Ishikawa (cell line): Measurements from ENCODE around the gene IGLL5.

Experiments
- CREB1 ChIP-seq: IDR thresholded peaks from 2 replicates; pipeline ENCODE4 v1.6.1; 2012; ENCODE audit warnings: low read depth
- EGR1 ChIP-seq: IDR thresholded peaks from 2 replicates; pipeline ENCODE4 v1.6.1; 2012
- NFIC ChIP-seq: IDR thresholded peaks from 2 replicates; pipeline ENCODE4 v1.6.1; 2012
- RAD21 ChIP-seq: IDR thresholded peaks from 2 replicates; pipeline ENCODE4 v1.6.1; 2012; ENCODE audit warnings: low read depth
- TAF1 ChIP-seq: IDR thresholded peaks from 2 replicates; pipeline ENCODE4 v1.6.1; 2012; ENCODE audit warnings: low read depth, mild to moderate bottlenecking
- YY1 ChIP-seq: IDR thresholded peaks from 2 replicates; pipeline ENCODE4 v1.6.1; 2012; ENCODE audit warnings: low read depth

DNA sequence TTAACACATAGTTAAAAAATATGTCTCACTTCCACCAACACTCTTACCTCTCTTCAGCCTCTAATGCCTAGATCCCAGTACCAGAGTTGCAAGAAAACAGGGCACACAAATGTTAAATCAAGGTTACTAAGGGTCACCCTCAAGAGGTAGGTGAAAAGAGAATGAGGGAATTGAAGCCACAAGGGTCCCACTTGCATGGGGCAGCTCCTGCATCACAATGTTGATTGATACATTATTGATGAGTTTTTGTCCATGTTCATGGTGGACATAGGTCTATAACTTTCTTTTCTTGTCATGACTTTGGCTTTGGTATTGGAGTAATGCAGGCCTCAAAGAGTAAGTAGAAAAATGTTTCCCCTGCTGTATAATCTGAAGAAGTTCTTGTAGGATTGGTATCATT is 46.0 kb upstream of the IGLL5 start:
- TF ChIP-seq NFIC (no peak), TAF1 (no peak), EGR1 (no peak), RAD21 (no peak), YY1 (no peak), CREB1 (no peak)
